Measurements from ENCODE around the gene POF1B.

POF1B gene

DNA sequence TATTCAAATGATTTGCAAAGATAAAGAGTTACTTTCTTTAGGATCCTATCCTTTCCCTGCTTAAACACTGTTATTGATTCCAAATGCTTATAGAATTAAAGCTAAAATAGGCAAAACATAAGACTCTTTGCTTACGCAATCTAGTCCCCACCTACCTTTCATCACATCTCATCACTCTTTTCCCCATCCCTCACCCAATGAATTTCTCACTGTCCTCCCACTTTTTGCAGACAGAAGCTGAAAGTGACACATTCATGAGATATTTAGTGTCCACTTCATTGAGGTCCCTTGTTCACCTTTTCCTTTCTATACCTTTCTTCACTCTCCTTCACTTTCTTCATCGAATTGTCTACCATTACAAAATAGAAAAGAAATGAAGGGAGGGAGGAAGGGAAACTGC is 136.3 kb downstream of the POF1B start:
- DNase-seq: no peak

Measured in bone marrow (tissue), 2 donors.